ENCODE results near the gene ACER1. TPM values are rescaled to one million over a fixed set of nuclear protein-coding genes. Genes with fewer than 3 reads are reported as not detected.
"Not testable (repeated sequence)": the region's sequence is repeated elsewhere in the genome, so short reads cannot be mapped to it uniquely, and the experiment has no call there.

ACER1 gene
- total RNA-seq, 1 donor from 2014 or later: not detected

- DNase-seq (ENCODE audit: low read depth): no peak
Measured at GRCh38 chr19:6357174-6357573, 23.8 kb upstream of the ACER1 start.

GRCh38 chr19:6355321-6356040 is 22.1 kb upstream of the ACER1 start:
- DNase-seq (ENCODE audit: low read depth): not testable (repeated sequence)

GRCh38 chr19:6354098-6354674 is 20.8 kb upstream of the ACER1 start:
- DNase-seq (ENCODE audit: low read depth): no peak

GRCh38 chr19:6352381-6353165 is 19.2 kb upstream of the ACER1 start:
- no peak for DNase-seq (ENCODE audit: low read depth)

GRCh38 chr19:6350688-6351087 is 17.3 kb upstream of the ACER1 start:
- no peak for DNase-seq (ENCODE audit: low read depth)

- not testable (repeated sequence) for DNase-seq (ENCODE audit: low read depth)
Measured at GRCh38 chr19:6349271-6349670, 15.9 kb upstream of the ACER1 start.

GRCh38 chr19:6343462-6343861 is 10.1 kb upstream of the ACER1 start:
- no peak for DNase-seq (ENCODE audit: low read depth)

GRCh38 chr19:6340493-6341201 is 7.2 kb upstream of the ACER1 start:
- DNase-seq (ENCODE audit: low read depth): no peak

GRCh38 chr19:6334490-6335285 is 1.3 kb upstream of the ACER1 start:
- DNase-seq (ENCODE audit: low read depth): no peak

- no peak for DNase-seq (ENCODE audit: low read depth)
Measured at GRCh38 chr19:6326815-6327214, 6.6 kb downstream of the ACER1 start.

- DNase-seq (ENCODE audit: low read depth): no peak
Measured at GRCh38 chr19:6325614-6326013, 7.8 kb downstream of the ACER1 start.

- DNase-seq (ENCODE audit: low read depth): no peak
Measured at GRCh38 chr19:6324757-6325156, 8.7 kb downstream of the ACER1 start.

GRCh38 chr19:6322284-6322683 is 11.1 kb downstream of the ACER1 start:
- DNase-seq (ENCODE audit: low read depth): no peak

GRCh38 chr19:6319376-6319775 is 14.0 kb downstream of the ACER1 start:
- no peak for DNase-seq (ENCODE audit: low read depth)

- DNase-seq (ENCODE audit: low read depth): no peak
Measured at GRCh38 chr19:6318772-6319171, 14.6 kb downstream of the ACER1 start.

- DNase-seq (ENCODE audit: low read depth): not testable (repeated sequence)
Measured at GRCh38 chr19:6315646-6316045, 17.8 kb downstream of the ACER1 start.

- no peak for DNase-seq (ENCODE audit: low read depth)
Measured at GRCh38 chr19:6313398-6313969, 19.9 kb downstream of the ACER1 start.

GRCh38 chr19:6312018-6312417 is 21.4 kb downstream of the ACER1 start:
- no peak for DNase-seq (ENCODE audit: low read depth)

- no peak for DNase-seq (ENCODE audit: low read depth)
Measured at GRCh38 chr19:6298413-6298812, 35.0 kb downstream of the ACER1 start.

GRCh38 chr19:6297202-6297601 is 36.2 kb downstream of the ACER1 start:
- no peak for DNase-seq (ENCODE audit: low read depth)

GRCh38 chr19:6292006-6292405 is 41.4 kb downstream of the ACER1 start:
- DNase-seq (ENCODE audit: low read depth): no peak
